Measurements from ENCODE around the gene TMEM229B.

The TMEM229B gene

GRCh38 chr14:67487937-67488893 lies at the start of gene TMEM229B:
Gene TMEM229B (minus strand): TSS chr14:67488721. CDS start chr14:67473923, 14,798 bp downstream.
- DNase-seq (ENCODE audit: low read depth in 1 of 2, low spot score in 1 of 2): no peak
- no peak for TF ChIP-seq JUND (IDR thresholded peaks at IDR 0.05; ENCODE audit: low read depth)
- in situ Hi-C loops (cut with HindIII; ENCODE audit: low pct_unique_long_range_greater_than_20kb, low sequenced_read_pairs): no loop called here

GRCh38 chr14:67537736-67538135 lies 49.2 kb upstream of the TMEM229B start:
- in situ Hi-C loops (cut with HindIII; ENCODE audit: low pct_unique_long_range_greater_than_20kb, low sequenced_read_pairs): no loop called here
- no peak for TF ChIP-seq JUND (IDR thresholded peaks at IDR 0.05; ENCODE audit: low read depth)
- no peak for DNase-seq (ENCODE audit: low read depth in 1 of 2, low spot score in 1 of 2)

GRCh38 chr14:67536087-67536486 lies 47.6 kb upstream of the TMEM229B start:
- in situ Hi-C loops (cut with HindIII; ENCODE audit: low pct_unique_long_range_greater_than_20kb, low sequenced_read_pairs): no loop called here
- TF ChIP-seq JUND (IDR thresholded peaks at IDR 0.05; ENCODE audit: low read depth): no peak
- DNase-seq (ENCODE audit: low read depth in 1 of 2, low spot score in 1 of 2): no peak

- peak; percentile 62 to 71 for DNase-seq (ENCODE audit: low read depth in 1 of 2, low spot score in 1 of 2)
- TF ChIP-seq JUND (IDR thresholded peaks at IDR 0.05; ENCODE audit: low read depth): no peak
- in situ Hi-C loops (cut with HindIII; ENCODE audit: low pct_unique_long_range_greater_than_20kb, low sequenced_read_pairs): no loop called here
These were observed 45.2 kb upstream of the TMEM229B start for GRCh38 chr14:67533754-67534085.

- DNase-seq (ENCODE audit: low read depth in 1 of 2, low spot score in 1 of 2): peak; percentile 93 to 95
- no peak for TF ChIP-seq JUND (IDR thresholded peaks at IDR 0.05; ENCODE audit: low read depth)
- in situ Hi-C loops (cut with HindIII; ENCODE audit: low pct_unique_long_range_greater_than_20kb, low sequenced_read_pairs): no loop called here
These were observed 44.7 kb upstream of the TMEM229B start, which contains the start of gene PLEKHH1 for GRCh38 chr14:67532998-67533753. Gene PLEKHH1 (plus strand): TSS chr14:67533290. CDS start chr14:67541868, 8,578 bp downstream.

GRCh38 chr14:67532606-67532997 lies 44.1 kb upstream of the TMEM229B start:
- in situ Hi-C loops (cut with HindIII; ENCODE audit: low pct_unique_long_range_greater_than_20kb, low sequenced_read_pairs): no loop called here
- no peak for DNase-seq (ENCODE audit: low read depth in 1 of 2, low spot score in 1 of 2)
- TF ChIP-seq JUND (IDR thresholded peaks at IDR 0.05; ENCODE audit: low read depth): no peak

- peak; percentile 50; the same call in 1 of the 2 replicates for TF ChIP-seq JUND (IDR thresholded peaks at IDR 0.05; ENCODE audit: low read depth)
- in situ Hi-C loops (cut with HindIII; ENCODE audit: low pct_unique_long_range_greater_than_20kb, low sequenced_read_pairs): no loop called here
- DNase-seq (ENCODE audit: low read depth in 1 of 2, low spot score in 1 of 2): no peak
These were observed 41.7 kb upstream of the TMEM229B start for GRCh38 chr14:67529947-67530935.

GRCh38 chr14:67528276-67528675 lies 39.8 kb upstream of the TMEM229B start:
- in situ Hi-C loops (cut with HindIII; ENCODE audit: low pct_unique_long_range_greater_than_20kb, low sequenced_read_pairs): no loop called here
- TF ChIP-seq JUND (IDR thresholded peaks at IDR 0.05; ENCODE audit: low read depth): no peak
- DNase-seq (ENCODE audit: low read depth in 1 of 2, low spot score in 1 of 2): no peak

- in situ Hi-C loops (cut with HindIII; ENCODE audit: low pct_unique_long_range_greater_than_20kb, low sequenced_read_pairs): no loop called here
- DNase-seq (ENCODE audit: low read depth in 1 of 2, low spot score in 1 of 2): no peak
- no peak for TF ChIP-seq JUND (IDR thresholded peaks at IDR 0.05; ENCODE audit: low read depth)
These were observed 39.2 kb upstream of the TMEM229B start for GRCh38 chr14:67527756-67528155.

GRCh38 chr14:67526676-67527459 lies 38.3 kb upstream of the TMEM229B start:
- in situ Hi-C loops (cut with HindIII; ENCODE audit: low pct_unique_long_range_greater_than_20kb, low sequenced_read_pairs): no loop called here
- no peak for TF ChIP-seq JUND (IDR thresholded peaks at IDR 0.05; ENCODE audit: low read depth)
- peak; percentile 57 to 77 for DNase-seq (ENCODE audit: low read depth in 1 of 2, low spot score in 1 of 2)

GRCh38 chr14:67526181-67526580 lies 37.7 kb upstream of the TMEM229B start:
- no peak for DNase-seq (ENCODE audit: low read depth in 1 of 2, low spot score in 1 of 2)
- in situ Hi-C loops (cut with HindIII; ENCODE audit: low pct_unique_long_range_greater_than_20kb, low sequenced_read_pairs): no loop called here
- TF ChIP-seq JUND (IDR thresholded peaks at IDR 0.05; ENCODE audit: low read depth): no peak
